Measurements from ENCODE around the gene COG5. TPM values are rescaled to one million over a fixed set of nuclear protein-coding genes. Genes with fewer than 3 reads are reported as not detected.

The COG5 gene
- polyA plus RNA-seq, 3 donors = 12.7 to 29.0 (median 28.1) TPM

- H3K9me3 ChIP-seq (replicated peaks in 1 of 2; ENCODE audit: control insufficient read depth in 1 of 2, insufficient read depth in 1 of 2, low read length in 2 of 2) = no peaks in the 10 kb centered on the region
- no peak overlapping the region for H3K4me3 Mint-ChIP-seq
Observed at GRCh38 chr7:107610323-107610722, 46.6 kb upstream of the COG5 start.

GRCh38 chr7:107609811-107610261 lies 46.1 kb upstream of the COG5 start:
- no peak for TF ChIP-seq CTCF (IDR thresholded peaks at IDR 0.05)
- H3K27ac Mint-ChIP-seq = no peak overlapping the region

More at GRCh38 chr7:107610323-107610722, 46.6 kb upstream of the COG5 start:
- Histone ChIP-seq H3K9ac (ENCODE audit: insufficient read depth, low read length, poor library complexity, severe bottlenecking) (no peak overlapping the region), H4K20me1 (ENCODE audit: insufficient read depth, low read length) (no peaks in the 10 kb centered on the region), H3K4me1 (ENCODE audit: control insufficient read depth in 1 of 2, insufficient read depth in 2 of 2, low read length in 2 of 2) (no peaks in the 10 kb centered on the region), H3K4me3 (replicated peaks in 1 of 3; ENCODE audit: low read depth in 2 of 3, low read length in 3 of 3) (no peak overlapping the region), H3K27me3 (ENCODE audit: control insufficient read depth in 2 of 2, insufficient read depth in 2 of 2, low read length in 2 of 2) (no peaks in the 10 kb centered on the region), H3K36me3 (replicated peaks in 1 of 2; ENCODE audit: control insufficient read depth in 1 of 2, insufficient read depth in 2 of 2, low read length in 2 of 2) (peaks cover 22 to 47% of the 10 kb centered on the region in 2 donors), H3K79me2 (ENCODE audit: insufficient read depth, low read length) (no peaks in the 10 kb centered on the region), H2AFZ (ENCODE audit: insufficient read depth, low read depth, low read length, poor library complexity, severe bottlenecking) (no peak overlapping the region), H3K27ac (ENCODE audit: low read depth in 1 of 2, low read length in 2 of 2) (no peak overlapping the region), H3K4me2 (replicated peaks; ENCODE audit: extremely low read depth, low read length, poor library complexity, severe bottlenecking) (no peak overlapping the region)
- WGBS (ENCODE audit: insufficient coverage) = no CpG with 5 or more reads among the region's 1 CpG
- Mint-ChIP-seq H3K4me1 (no peaks in the 10 kb centered on the region), H3K27me3 (ENCODE audit: low read depth in 3 of 3) (no peaks in the 10 kb centered on the region), H3K27ac (no peak overlapping the region), H3K36me3 (peaks cover 33 to 49% of the 10 kb centered on the region in 2 donors), H3K9me3 (no peaks in the 10 kb centered on the region)
- TF ChIP-seq CTCF (IDR thresholded peaks at IDR 0.05) = no peak
- intact Hi-C loops (cut with micrococcal nuclease) = no loop called here
- no peak for DNase-seq

More at GRCh38 chr7:107609811-107610261, 46.1 kb upstream of the COG5 start:
- H3K9me3 ChIP-seq (replicated peaks in 1 of 2; ENCODE audit: control insufficient read depth in 1 of 2, insufficient read depth in 1 of 2, low read length in 2 of 2) = no peaks in the 10 kb centered on the region
- H3K4me2 ChIP-seq (replicated peaks; ENCODE audit: extremely low read depth, low read length, poor library complexity, severe bottlenecking) = no peak overlapping the region
- Mint-ChIP-seq H3K27me3 (ENCODE audit: low read depth in 3 of 3) (no peaks in the 10 kb centered on the region), H3K4me1 (no peaks in the 10 kb centered on the region), H3K4me3 (no peak overlapping the region), H3K36me3 (peaks cover 32 to 45% of the 10 kb centered on the region in 2 donors), H3K9me3 (no peaks in the 10 kb centered on the region)
- H3K27me3 ChIP-seq (ENCODE audit: control insufficient read depth in 2 of 2, insufficient read depth in 2 of 2, low read length in 2 of 2) = no peaks in the 10 kb centered on the region
- H3K79me2 ChIP-seq (ENCODE audit: insufficient read depth, low read length) = no peaks in the 10 kb centered on the region
- H3K27ac ChIP-seq (ENCODE audit: low read depth in 1 of 2, low read length in 2 of 2) = no peak overlapping the region
- no peak overlapping the region for H3K9ac ChIP-seq (ENCODE audit: insufficient read depth, low read length, poor library complexity, severe bottlenecking)
- no peak overlapping the region for H3K4me3 ChIP-seq (replicated peaks in 1 of 3; ENCODE audit: low read depth in 2 of 3, low read length in 3 of 3)
- H4K20me1 ChIP-seq (ENCODE audit: insufficient read depth, low read length) = no peaks in the 10 kb centered on the region
- WGBS (ENCODE audit: insufficient coverage) = 100% methylated on average over 1 of the region's 4 CpGs
- no peak overlapping the region for H2AFZ ChIP-seq (ENCODE audit: insufficient read depth, low read depth, low read length, poor library complexity, severe bottlenecking)
- H3K4me1 ChIP-seq (ENCODE audit: control insufficient read depth in 1 of 2, insufficient read depth in 2 of 2, low read length in 2 of 2) = no peaks in the 10 kb centered on the region
- intact Hi-C loops (cut with micrococcal nuclease) = no loop called here
- H3K36me3 ChIP-seq (replicated peaks in 1 of 2; ENCODE audit: control insufficient read depth in 1 of 2, insufficient read depth in 2 of 2, low read length in 2 of 2) = peaks cover 20 to 47% of the 10 kb centered on the region in 2 donors
- no peak for DNase-seq
